ENCODE measurements around the gene UROD.

Gene UROD

GRCh38 chr1:45016767-45017166 lies 4.7 kb downstream of the UROD start:
- no peak for TF ChIP-seq CTCF (IDR thresholded peaks at IDR 0.05)

GRCh38 chr1:45018599-45019230 lies 6.7 kb downstream of the UROD start:
- TF ChIP-seq CTCF (IDR thresholded peaks at IDR 0.05) = peak; percentile 89

GRCh38 chr1:45023663-45024062 lies 11.6 kb downstream of the UROD start:
- TF ChIP-seq CTCF (IDR thresholded peaks at IDR 0.05) = no peak

GRCh38 chr1:45026446-45026845 lies 14.4 kb downstream of the UROD start:
- no peak for TF ChIP-seq CTCF (IDR thresholded peaks at IDR 0.05)

- TF ChIP-seq CTCF (IDR thresholded peaks at IDR 0.05) = no peak
Observed at GRCh38 chr1:45032837-45033236, 20.8 kb downstream of the UROD start.

GRCh38 chr1:45033356-45033755 lies 21.3 kb downstream of the UROD start:
- no peak for TF ChIP-seq CTCF (IDR thresholded peaks at IDR 0.05)

- TF ChIP-seq CTCF (IDR thresholded peaks at IDR 0.05) = no peak
Observed at GRCh38 chr1:45035631-45036301, 23.7 kb downstream of the UROD start.
